SU-DHL-6 (cell line): ENCODE measurements around the gene PICK1.

ENCODE experiments used
- H2AFZ ChIP-seq: fragments of 200-600 bp; sonication (generic); 2 replicates; pipeline ENCODE4 v1.6.1; 2014; ENCODE audit warnings: low read depth, mild to moderate bottlenecking, moderate library complexity, mixed read lengths, antibody characterized with exemption, low read length; ENCODE audit not compliant: severe bottlenecking
- H3F3A ChIP-seq: fragments of 200-600 bp; shearing (Covaris generic); 2 replicates; pipeline ENCODE4 v1.6.0; 2016; ENCODE audit warnings: antibody characterized with exemption, mild to moderate bottlenecking; ENCODE audit not compliant: insufficient read depth
- H3K27ac ChIP-seq: fragments of 200-600 bp; sonication (generic); 2 replicates; pipeline ENCODE4 v1.5.1; 2016; ENCODE audit warnings: low read depth, mild to moderate bottlenecking, low read length, moderate library complexity, mixed read lengths
- H3K27me3 ChIP-seq: fragments of 200-600 bp; sonication (generic), shearing (Covaris generic); 2 replicates; pipeline ENCODE4 v1.6.0; 2014; ENCODE audit warnings: mild to moderate bottlenecking, low read length
- H3K36me3 ChIP-seq: fragments of 200-600 bp; sonication (generic); 2 replicates; pipeline ENCODE4 v1.6.1; 2014; ENCODE audit warnings: mild to moderate bottlenecking, low read length, mixed read lengths
- H3K4me2 ChIP-seq: fragments of 300-600, 200-600 bp; shearing (Covaris generic), sonication (generic); 2 replicates; pipeline ENCODE4 v1.6.0; 2014; ENCODE audit warnings: low read length, low read depth, mild to moderate bottlenecking; ENCODE audit not compliant: poor library complexity, severe bottlenecking
- H3K4me3 ChIP-seq: fragments of 200-600 bp; sonication (generic); 2 replicates; pipeline ENCODE4 v1.5.1; 2014; ENCODE audit warnings: antibody characterized with exemption, low read length, mild to moderate bottlenecking, mixed read lengths; ENCODE audit not compliant: insufficient read depth, poor library complexity, severe bottlenecking
- H3K79me2 ChIP-seq: fragments of 200-600 bp; sonication (generic); 2 replicates; pipeline ENCODE4 v1.6.1; 2014; ENCODE audit warnings: mild to moderate bottlenecking, low read length, moderate library complexity; ENCODE audit not compliant: insufficient read depth
- H3K9ac ChIP-seq: fragments of 200-600 bp; sonication (generic); 2 replicates; pipeline ENCODE4 v1.7.0; 2014; ENCODE audit warnings: mild to moderate bottlenecking, low read length
- H3K9me2 ChIP-seq: fragments of 200-600 bp; sonication (generic); replicated peaks from 2 replicates; pipeline ENCODE4 v1.6.1; 2014; ENCODE audit warnings: low read length; ENCODE audit not compliant: insufficient read depth
- H3K9me3 ChIP-seq: fragments of 200-600 bp; sonication (generic); 2 replicates; pipeline ENCODE4 v1.6.1; 2014; ENCODE audit warnings: low read length, mixed read lengths; ENCODE audit not compliant: insufficient read depth
- H4K20me1 ChIP-seq: fragments of 200-600 bp; sonication (generic); 2 replicates; pipeline ENCODE4 v1.6.1; 2014; ENCODE audit warnings: low read depth, mild to moderate bottlenecking, antibody characterized with exemption, low read length, moderate library complexity, mixed read lengths
- EZH2phosphoT487 ChIP-seq: fragments of 200-600 bp; sonication (generic), shearing (Covaris generic); conservative IDR thresholded peaks from 2 replicates; pipeline ENCODE4 v1.6.1; 2018; ENCODE audit warnings: mild to moderate bottlenecking, antibody characterized with exemption, low read length, moderate library complexity, mixed read lengths
- TF ChIP-seq, protein P1 (sequence below): fragments of 200-600 bp; sonication (generic); IDR thresholded peaks from one replicate; pipeline ENCODE4 v1.5.1; 2017; ENCODE audit warnings: antibody characterized with exemption, mild to moderate bottlenecking, low read length, moderate library complexity; ENCODE audit not compliant: insufficient read depth, poor library complexity, severe bottlenecking

Gene PICK1

DNA sequence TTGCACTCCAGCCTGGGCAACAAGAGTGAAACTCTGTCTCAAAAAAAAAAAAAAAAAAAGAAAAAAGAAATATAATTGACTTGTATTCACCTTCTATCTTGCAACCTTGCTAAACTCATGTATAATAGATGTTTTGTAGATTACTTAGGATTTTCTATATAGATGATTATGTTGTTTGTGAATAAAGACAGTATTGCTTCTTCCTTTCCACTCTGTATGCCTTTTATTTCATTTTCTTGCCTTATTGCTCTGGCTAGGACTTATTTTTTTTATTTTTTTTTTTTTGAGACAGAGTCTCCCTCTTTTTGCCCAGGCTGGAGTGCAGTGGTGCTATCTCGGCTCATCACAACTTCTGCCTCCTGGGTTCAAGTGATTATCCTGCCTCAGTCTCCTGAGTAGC, 43.1 kb upstream of the PICK1 start:
- Histone ChIP-seq H3K4me2 (no peak overlapping the region), H3K4me3 (no peak overlapping the region), H3K9ac (no peak overlapping the region), H3K36me3 (no peaks in the 10 kb centered on the region), H3K79me2 (no peaks in the 10 kb centered on the region), H2AFZ (no peak overlapping the region), H3K27me3 (no peaks in the 10 kb centered on the region), H3K9me3 (no peaks in the 10 kb centered on the region), H4K20me1 (no peaks in the 10 kb centered on the region), H3K9me2 (no peaks in the 10 kb centered on the region), H3K27ac (no peak overlapping the region), H3F3A (no peaks in the 10 kb centered on the region)
- TF ChIP-seq EZH2phosphoT487, result no peak
- TF ChIP-seq, protein P1, sequence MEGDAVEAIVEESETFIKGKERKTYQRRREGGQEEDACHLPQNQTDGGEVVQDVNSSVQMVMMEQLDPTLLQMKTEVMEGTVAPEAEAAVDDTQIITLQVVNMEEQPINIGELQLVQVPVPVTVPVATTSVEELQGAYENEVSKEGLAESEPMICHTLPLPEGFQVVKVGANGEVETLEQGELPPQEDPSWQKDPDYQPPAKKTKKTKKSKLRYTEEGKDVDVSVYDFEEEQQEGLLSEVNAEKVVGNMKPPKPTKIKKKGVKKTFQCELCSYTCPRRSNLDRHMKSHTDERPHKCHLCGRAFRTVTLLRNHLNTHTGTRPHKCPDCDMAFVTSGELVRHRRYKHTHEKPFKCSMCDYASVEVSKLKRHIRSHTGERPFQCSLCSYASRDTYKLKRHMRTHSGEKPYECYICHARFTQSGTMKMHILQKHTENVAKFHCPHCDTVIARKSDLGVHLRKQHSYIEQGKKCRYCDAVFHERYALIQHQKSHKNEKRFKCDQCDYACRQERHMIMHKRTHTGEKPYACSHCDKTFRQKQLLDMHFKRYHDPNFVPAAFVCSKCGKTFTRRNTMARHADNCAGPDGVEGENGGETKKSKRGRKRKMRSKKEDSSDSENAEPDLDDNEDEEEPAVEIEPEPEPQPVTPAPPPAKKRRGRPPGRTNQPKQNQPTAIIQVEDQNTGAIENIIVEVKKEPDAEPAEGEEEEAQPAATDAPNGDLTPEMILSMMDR, result no peak

DNA sequence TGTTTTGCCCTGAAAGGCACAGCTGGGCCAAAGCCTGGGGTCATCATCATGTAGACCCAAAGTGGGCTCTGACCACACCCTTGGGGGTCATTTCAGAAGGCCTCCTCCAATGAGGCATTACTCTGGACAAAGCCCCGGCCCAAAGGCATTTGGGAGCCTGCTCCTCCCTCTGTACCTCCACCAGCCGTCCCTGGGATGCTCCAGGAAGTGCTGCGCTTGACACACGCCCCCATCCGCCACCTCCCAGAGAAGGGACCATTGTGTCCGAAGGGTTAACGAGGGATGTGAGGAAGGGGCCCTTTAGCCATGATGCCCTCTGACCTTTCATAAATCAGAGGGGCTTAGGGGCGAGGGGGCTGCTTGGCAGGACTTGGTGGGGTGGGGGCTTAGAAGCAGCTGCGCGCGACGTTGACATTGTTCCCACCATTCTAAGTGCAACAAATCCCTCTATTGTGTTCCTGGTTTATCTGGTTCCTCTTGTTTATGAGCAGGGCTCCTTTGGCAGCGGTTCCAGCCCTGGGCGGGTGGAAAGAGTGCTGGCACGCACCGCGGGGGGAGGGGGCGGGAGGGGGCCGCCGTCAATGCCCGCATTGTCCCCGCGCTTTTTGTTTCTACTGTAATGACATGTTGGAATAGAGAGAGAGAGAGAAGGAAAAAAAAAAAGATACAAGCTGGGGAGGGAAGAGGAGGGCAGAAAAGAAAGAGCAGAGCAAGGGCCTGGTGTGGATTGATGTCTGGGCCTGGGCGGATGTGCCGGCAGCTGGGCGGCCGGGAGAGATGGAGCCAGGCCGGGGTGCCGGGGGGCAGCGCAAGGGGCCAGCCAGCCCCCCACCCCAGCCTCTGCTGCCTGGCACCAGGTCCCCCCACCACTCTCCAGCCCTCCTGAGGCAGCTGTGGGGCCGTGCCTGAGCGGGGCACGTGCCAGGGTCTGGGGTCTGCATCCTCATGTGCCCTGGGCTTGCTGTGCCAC, 40.7 kb upstream of the PICK1 start:
- Histone ChIP-seq H3K9me3 (no peaks in the 10 kb centered on the region), H3K27ac (no peak overlapping the region), H3K4me3 (no peak overlapping the region), H4K20me1 (no peaks in the 10 kb centered on the region), H3F3A (no peaks in the 10 kb centered on the region), H3K9ac (no peak overlapping the region), H3K4me2 (no peak overlapping the region), H3K27me3 (no peaks in the 10 kb centered on the region), H2AFZ (no peak overlapping the region), H3K9me2 (no peaks in the 10 kb centered on the region), H3K79me2 (no peaks in the 10 kb centered on the region), H3K36me3 (no peaks in the 10 kb centered on the region)
- TF ChIP-seq EZH2phosphoT487, result no peak
- TF ChIP-seq, protein P1, result no peak

DNA sequence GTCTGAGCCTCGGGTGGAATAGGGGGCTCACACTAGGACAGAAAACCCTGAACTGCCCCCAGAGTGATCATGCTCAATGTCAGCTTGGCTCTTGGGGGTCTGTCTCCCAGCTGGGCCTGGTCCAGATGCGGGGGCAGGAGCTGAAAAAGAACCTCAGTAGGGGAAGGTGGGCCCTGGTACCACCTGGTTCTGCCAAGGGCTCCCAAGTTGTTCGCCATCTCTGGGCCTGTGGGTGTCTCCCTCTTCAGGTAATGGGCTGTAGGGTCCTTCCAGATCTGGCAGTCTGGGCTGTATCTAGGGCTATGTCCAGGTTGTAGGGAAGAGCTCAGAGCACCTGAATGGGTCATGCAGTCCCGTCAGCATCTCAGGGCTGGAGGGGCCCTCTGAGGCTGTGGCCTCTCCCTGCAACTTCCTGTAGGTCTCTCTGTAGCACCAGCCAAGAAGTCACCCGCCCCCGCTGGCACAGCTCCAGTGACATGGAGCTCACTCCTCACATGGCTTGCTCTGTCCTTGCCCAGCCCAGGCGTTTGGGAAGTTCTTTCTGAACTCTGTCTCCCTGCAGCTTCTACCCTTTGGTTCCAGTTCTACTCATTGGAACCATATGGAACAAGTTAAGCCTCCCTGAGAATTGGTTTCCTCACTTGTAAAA, 39.8 kb upstream of the PICK1 start:
- Histone ChIP-seq H3K27ac (no peak overlapping the region), H3K4me2 (no peak overlapping the region)

More for the DNA sequence above, 39.8 kb upstream of the PICK1 start:
- TF ChIP-seq, protein P1, result no peak
- TF ChIP-seq EZH2phosphoT487, result no peak
- Histone ChIP-seq H3K9me2 (no peaks in the 10 kb centered on the region), H2AFZ (no peak overlapping the region), H3K36me3 (no peaks in the 10 kb centered on the region), H3F3A (no peaks in the 10 kb centered on the region), H4K20me1 (no peaks in the 10 kb centered on the region), H3K9me3 (no peaks in the 10 kb centered on the region), H3K9ac (no peak overlapping the region), H3K79me2 (no peaks in the 10 kb centered on the region), H3K4me3 (no peak overlapping the region), H3K27me3 (no peaks in the 10 kb centered on the region)
